GM23338 (cell line): ENCODE data around the gene PACS1. TPM values are rescaled to one million over a fixed set of nuclear protein-coding genes. Genes with fewer than 3 reads are reported as not detected.

ENCODE experiments used
- ATAC-seq: fragments of 200-7000 bp; cut with Tn5 transposase; 3 replicates; pipeline ENCODE4 v1.9.1; 2020
- DNase-seq: peaks from one replicate; pipeline ENCODE4 v3.0.0-alpha.2; 2015; ENCODE audit warnings: low spot score
- H2AFZ ChIP-seq: fragments of 200-600 bp; sonication (generic); 2 replicates; pipeline ENCODE4 v1.8.0; 2016; ENCODE audit warnings: antibody characterized with exemption, mild to moderate bottlenecking, moderate library complexity
- H3F3A ChIP-seq: fragments of 200-600 bp; sonication (generic); replicated peaks from 2 replicates; pipeline ENCODE4 v1.8.0; 2017; ENCODE audit warnings: antibody characterized with exemption, mixed run types, low read depth
- H3K27ac ChIP-seq: fragments of 200-600 bp; sonication (generic); 2 replicates; pipeline ENCODE4 v1.6.1; 2016; ENCODE audit warnings: low read depth
- H3K27me3 ChIP-seq: fragments of 200-600 bp; sonication (generic); 2 replicates; pipeline ENCODE4 v1.8.0; 2016; ENCODE audit warnings: mild to moderate bottlenecking, mixed run types, moderate library complexity; ENCODE audit not compliant: insufficient read depth
- H3K36me3 ChIP-seq: fragments of 200-600 bp; sonication (generic); 2 replicates; pipeline ENCODE4 v1.8.0; 2016; ENCODE audit warnings: mild to moderate bottlenecking; ENCODE audit not compliant: insufficient read depth
- H3K4me1 ChIP-seq: fragments of 200-600 bp; sonication (generic); 2 replicates; pipeline ENCODE4 v1.8.0; 2016; ENCODE audit warnings: mild to moderate bottlenecking, moderate library complexity; ENCODE audit not compliant: insufficient read depth
- H3K4me2 ChIP-seq: fragments of 200-600 bp; sonication (generic); 2 replicates; pipeline ENCODE4 v1.7.1; 2017; ENCODE audit warnings: mixed run types
- H3K4me3 ChIP-seq: fragments of 200-600 bp; sonication (generic); 2 replicates; pipeline ENCODE4 v1.6.1; 2016; ENCODE audit warnings: mixed run types
- H3K79me2 ChIP-seq: fragments of 200-600 bp; sonication (generic); replicated peaks from 2 replicates; pipeline ENCODE4 v1.8.0; 2017; ENCODE audit warnings: mild to moderate bottlenecking; ENCODE audit not compliant: insufficient read depth
- H3K9me2 ChIP-seq: fragments of 200-600 bp; sonication (generic); 2 replicates; pipeline ENCODE4 v1.8.0; 2017; ENCODE audit not compliant: insufficient read depth
- H4K20me1 ChIP-seq: fragments of 200-600 bp; sonication (generic); replicated peaks from 2 replicates; pipeline ENCODE4 v1.8.0; 2017; ENCODE audit warnings: mild to moderate bottlenecking; ENCODE audit not compliant: insufficient read depth
- H3K27ac Mint-ChIP-seq: 2 replicates; pipeline ENCODE4 v1.8.0; 2020; ENCODE audit warnings: inconsistent platforms, mild to moderate bottlenecking, moderate library complexity, mixed read lengths
- H3K27me3 Mint-ChIP-seq: 3 replicates; pipeline ENCODE4 v1.8.0; 2022; ENCODE audit warnings: low read depth, mild to moderate bottlenecking, moderate library complexity, mixed read lengths, inconsistent platforms; ENCODE audit not compliant: insufficient read depth, poor library complexity
- H3K36me3 Mint-ChIP-seq: 3 replicates; pipeline ENCODE4 v1.8.0; 2021; ENCODE audit warnings: low read depth, mild to moderate bottlenecking, inconsistent platforms, moderate library complexity, mixed read lengths
- H3K4me1 Mint-ChIP-seq: 3 replicates; pipeline ENCODE4 v1.8.0; 2020; ENCODE audit warnings: mild to moderate bottlenecking, inconsistent platforms, mixed read lengths
- H3K4me3 Mint-ChIP-seq: 3 replicates; pipeline ENCODE4 v1.8.0; 2021; ENCODE audit warnings: moderate library complexity, mild to moderate bottlenecking, inconsistent platforms, mixed read lengths
- H3K9me3 Mint-ChIP-seq: 3 replicates; pipeline ENCODE4 v1.8.0; 2020; ENCODE audit warnings: moderate library complexity, mild to moderate bottlenecking, inconsistent platforms, mixed read lengths
- CREB1 ChIP-seq: fragments of 250-450 bp; sonication (Bioruptor Pico); IDR thresholded peaks from 2 replicates; pipeline ENCODE4 v1.5.0; 2020; ENCODE audit warnings: low read depth, mild to moderate bottlenecking, moderate library complexity
- CTCF ChIP-seq, 2 experiments: fragments of 200-600 bp in 1 of 2; sonication (generic) in 1 of 2; conservative IDR thresholded peaks; 2 replicates each; pipeline versions ENCODE4 v1.5.1 to v1.6.1; 2016 to 2017; ENCODE audit warnings: antibody characterized with exemption in 2 of 2, low read depth in 2 of 2, mild to moderate bottlenecking in 2 of 2, moderate library complexity in 1 of 2
- EZH2 ChIP-seq: fragments of 200-600 bp; sonication (generic); IDR thresholded peaks from one replicate; pipeline ENCODE4 v1.8.0; 2017; ENCODE audit warnings: antibody characterized with exemption, mild to moderate bottlenecking, low read depth; ENCODE audit not compliant: unreplicated experiment
- EZH2phosphoT487 ChIP-seq: fragments of 200-600 bp; sonication (generic); IDR thresholded peaks from one replicate; pipeline ENCODE4 v1.8.1; 2018; ENCODE audit warnings: antibody characterized with exemption; ENCODE audit not compliant: unreplicated experiment
- JUNB ChIP-seq: IDR thresholded peaks from one replicate; pipeline ENCODE4 v1.6.1; 2016; ENCODE audit warnings: antibody characterized with exemption; ENCODE audit not compliant: unreplicated experiment
- POLR2AphosphoS5 ChIP-seq: IDR thresholded peaks from 2 replicates; pipeline ENCODE4 v1.6.1; 2016; ENCODE audit warnings: antibody characterized with exemption, low read depth
- ZNF114 ChIP-seq: fragments of 250-450 bp; sonication (Bioruptor Pico); IDR thresholded peaks from 2 replicates; pipeline ENCODE4 v1.5.0; 2020; ENCODE audit warnings: mild to moderate bottlenecking, moderate library complexity
- ZNF331 ChIP-seq: fragments of 250-450 bp; sonication (Bioruptor Pico); IDR thresholded peaks from 2 replicates; pipeline ENCODE4 v1.5.0; 2020; ENCODE audit warnings: low read depth, mild to moderate bottlenecking, moderate library complexity
- polyA plus RNA-seq: library from polyadenylated mRNA; unstranded; fragments of >200 nt; fragmentation: Nextera tagmentation; extraction: Ambion mirVana; gene quantifications from 2 replicates; pipeline ENCODE4 v1.2.1, GENCODE V29; 2016
- total RNA-seq: library from RNA; depleted of rRNA; stranded (reverse); fragments of >200 nt; shearing (Covaris generic); gene quantifications from 2 replicates; pipeline ENCODE4 v1.2.3, GENCODE V29; 2014
- TF ChIP-seq, protein P1 (sequence below): IDR thresholded peaks from one replicate; pipeline ENCODE4 v1.6.1; 2018; ENCODE audit warnings: antibody characterized with exemption; ENCODE audit not compliant: unreplicated experiment
- TF ChIP-seq, protein P2 (sequence below): fragments of 250-450 bp; sonication (Bioruptor Pico); IDR thresholded peaks from 2 replicates; pipeline ENCODE4 v1.5.0; 2020; ENCODE audit warnings: mild to moderate bottlenecking, moderate library complexity

Gene PACS1
- total and polyA plus RNA-seq, 2 experiments from 2014 or later, result 8.0 to 37.5 TPM

DNA sequence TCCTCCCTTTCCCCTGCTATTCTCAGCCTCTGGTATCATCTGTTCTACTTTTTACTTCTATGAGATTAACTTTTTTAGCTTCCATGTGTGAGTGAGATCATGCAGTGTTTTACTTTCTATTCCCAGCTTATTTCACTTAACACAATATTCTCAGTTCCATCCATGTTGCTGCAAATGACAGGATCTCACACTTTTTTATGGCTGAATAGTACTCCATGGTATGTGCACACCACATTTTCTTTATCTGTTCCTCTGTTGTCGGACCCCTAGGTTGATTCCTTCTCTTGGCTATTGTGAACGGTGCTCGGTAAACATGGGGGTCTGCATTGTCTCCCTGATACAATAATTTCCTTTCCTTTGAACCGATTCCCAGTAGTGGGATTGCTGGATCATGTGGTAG is 117.4 kb downstream of the PACS1 start:
- Histone ChIP-seq H3K9me2 (no peaks in the 10 kb centered on the region), H3K27me3 (no peaks in the 10 kb centered on the region), H3K4me3 (no peak overlapping the region), H2AFZ (no peak overlapping the region), H3K27ac (no peak overlapping the region), H3K4me2 (no peak overlapping the region), H4K20me1 (peaks cover 14% of the 10 kb centered on the region; the same call in 1 of the 2 replicates), H3K79me2 (peaks cover 4% of the 10 kb centered on the region; the same call in 1 of the 2 replicates), H3K4me1 (no peaks in the 10 kb centered on the region), H3F3A (no peaks in the 10 kb centered on the region), H3K36me3 (no peaks in the 10 kb centered on the region)
- Mint-ChIP-seq H3K4me3 (no peak overlapping the region), H3K4me1 (peaks cover 5% of the 10 kb centered on the region), H3K27me3 (peaks cover 5% of the 10 kb centered on the region), H3K27ac (no peak overlapping the region), H3K36me3 (no peaks in the 10 kb centered on the region; the same call in 1 of the 3 replicates), H3K9me3 (no peaks in the 10 kb centered on the region)
- DNase-seq, result no peak
- TF ChIP-seq EZH2 (no peak), ZNF331 (CRISPR knock-in tag) (no peak), JUNB (no peak), POLR2AphosphoS5 (no peak), EZH2phosphoT487 (no peak)
- TF ChIP-seq, protein P1, sequence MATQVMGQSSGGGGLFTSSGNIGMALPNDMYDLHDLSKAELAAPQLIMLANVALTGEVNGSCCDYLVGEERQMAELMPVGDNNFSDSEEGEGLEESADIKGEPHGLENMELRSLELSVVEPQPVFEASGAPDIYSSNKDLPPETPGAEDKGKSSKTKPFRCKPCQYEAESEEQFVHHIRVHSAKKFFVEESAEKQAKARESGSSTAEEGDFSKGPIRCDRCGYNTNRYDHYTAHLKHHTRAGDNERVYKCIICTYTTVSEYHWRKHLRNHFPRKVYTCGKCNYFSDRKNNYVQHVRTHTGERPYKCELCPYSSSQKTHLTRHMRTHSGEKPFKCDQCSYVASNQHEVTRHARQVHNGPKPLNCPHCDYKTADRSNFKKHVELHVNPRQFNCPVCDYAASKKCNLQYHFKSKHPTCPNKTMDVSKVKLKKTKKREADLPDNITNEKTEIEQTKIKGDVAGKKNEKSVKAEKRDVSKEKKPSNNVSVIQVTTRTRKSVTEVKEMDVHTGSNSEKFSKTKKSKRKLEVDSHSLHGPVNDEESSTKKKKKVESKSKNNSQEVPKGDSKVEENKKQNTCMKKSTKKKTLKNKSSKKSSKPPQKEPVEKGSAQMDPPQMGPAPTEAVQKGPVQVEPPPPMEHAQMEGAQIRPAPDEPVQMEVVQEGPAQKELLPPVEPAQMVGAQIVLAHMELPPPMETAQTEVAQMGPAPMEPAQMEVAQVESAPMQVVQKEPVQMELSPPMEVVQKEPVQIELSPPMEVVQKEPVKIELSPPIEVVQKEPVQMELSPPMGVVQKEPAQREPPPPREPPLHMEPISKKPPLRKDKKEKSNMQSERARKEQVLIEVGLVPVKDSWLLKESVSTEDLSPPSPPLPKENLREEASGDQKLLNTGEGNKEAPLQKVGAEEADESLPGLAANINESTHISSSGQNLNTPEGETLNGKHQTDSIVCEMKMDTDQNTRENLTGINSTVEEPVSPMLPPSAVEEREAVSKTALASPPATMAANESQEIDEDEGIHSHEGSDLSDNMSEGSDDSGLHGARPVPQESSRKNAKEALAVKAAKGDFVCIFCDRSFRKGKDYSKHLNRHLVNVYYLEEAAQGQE, result no peak
- ATAC-seq, result no peak

DNA sequence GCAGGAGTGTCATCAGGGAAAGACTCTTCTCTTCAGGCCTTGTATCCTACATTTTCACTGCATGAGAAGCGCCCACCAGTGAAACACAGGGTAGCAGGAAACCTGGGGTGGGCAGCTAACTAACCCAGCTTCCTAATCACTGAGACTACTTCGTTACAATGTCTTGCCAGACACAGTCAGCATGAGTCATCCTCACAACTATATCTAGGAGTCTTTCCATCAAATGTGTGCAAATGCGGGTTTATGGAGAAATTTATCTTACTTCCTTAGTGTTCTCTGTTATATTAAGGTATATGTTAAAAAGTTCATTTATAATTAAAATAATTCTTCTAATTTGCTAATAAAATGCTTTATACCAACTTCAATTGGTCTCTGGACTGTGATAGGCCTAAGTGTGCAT is 118.5 kb downstream of the PACS1 start:
- Histone ChIP-seq H2AFZ (no peak overlapping the region), H3K27ac (no peak overlapping the region), H3K9me2 (no peaks in the 10 kb centered on the region), H3K36me3 (no peaks in the 10 kb centered on the region), H3K4me1 (no peaks in the 10 kb centered on the region), H4K20me1 (peaks cover 14% of the 10 kb centered on the region; the same call in 1 of the 2 replicates), H3K79me2 (peaks cover 4% of the 10 kb centered on the region; the same call in 1 of the 2 replicates), H3K4me2 (no peak overlapping the region), H3F3A (no peaks in the 10 kb centered on the region), H3K27me3 (no peaks in the 10 kb centered on the region), H3K4me3 (no peak overlapping the region)
- no peak for ATAC-seq
- Mint-ChIP-seq H3K4me1 (peaks cover 7% of the 10 kb centered on the region), H3K9me3 (no peaks in the 10 kb centered on the region), H3K4me3 (no peak overlapping the region), H3K27ac (no peak overlapping the region), H3K36me3 (no peaks in the 10 kb centered on the region; the same call in 1 of the 3 replicates), H3K27me3 (peaks cover 5% of the 10 kb centered on the region)
- no peak for DNase-seq
- TF ChIP-seq JUNB, result no peak
- TF ChIP-seq ZNF114 (CRISPR knock-in tag), result no peak
- no peak for TF ChIP-seq EZH2phosphoT487
- no peak for TF ChIP-seq CTCF (conservative IDR thresholded peaks at IDR 0.05; ENCODE audit: low read depth in 2 of 2)
- TF ChIP-seq, protein P2, sequence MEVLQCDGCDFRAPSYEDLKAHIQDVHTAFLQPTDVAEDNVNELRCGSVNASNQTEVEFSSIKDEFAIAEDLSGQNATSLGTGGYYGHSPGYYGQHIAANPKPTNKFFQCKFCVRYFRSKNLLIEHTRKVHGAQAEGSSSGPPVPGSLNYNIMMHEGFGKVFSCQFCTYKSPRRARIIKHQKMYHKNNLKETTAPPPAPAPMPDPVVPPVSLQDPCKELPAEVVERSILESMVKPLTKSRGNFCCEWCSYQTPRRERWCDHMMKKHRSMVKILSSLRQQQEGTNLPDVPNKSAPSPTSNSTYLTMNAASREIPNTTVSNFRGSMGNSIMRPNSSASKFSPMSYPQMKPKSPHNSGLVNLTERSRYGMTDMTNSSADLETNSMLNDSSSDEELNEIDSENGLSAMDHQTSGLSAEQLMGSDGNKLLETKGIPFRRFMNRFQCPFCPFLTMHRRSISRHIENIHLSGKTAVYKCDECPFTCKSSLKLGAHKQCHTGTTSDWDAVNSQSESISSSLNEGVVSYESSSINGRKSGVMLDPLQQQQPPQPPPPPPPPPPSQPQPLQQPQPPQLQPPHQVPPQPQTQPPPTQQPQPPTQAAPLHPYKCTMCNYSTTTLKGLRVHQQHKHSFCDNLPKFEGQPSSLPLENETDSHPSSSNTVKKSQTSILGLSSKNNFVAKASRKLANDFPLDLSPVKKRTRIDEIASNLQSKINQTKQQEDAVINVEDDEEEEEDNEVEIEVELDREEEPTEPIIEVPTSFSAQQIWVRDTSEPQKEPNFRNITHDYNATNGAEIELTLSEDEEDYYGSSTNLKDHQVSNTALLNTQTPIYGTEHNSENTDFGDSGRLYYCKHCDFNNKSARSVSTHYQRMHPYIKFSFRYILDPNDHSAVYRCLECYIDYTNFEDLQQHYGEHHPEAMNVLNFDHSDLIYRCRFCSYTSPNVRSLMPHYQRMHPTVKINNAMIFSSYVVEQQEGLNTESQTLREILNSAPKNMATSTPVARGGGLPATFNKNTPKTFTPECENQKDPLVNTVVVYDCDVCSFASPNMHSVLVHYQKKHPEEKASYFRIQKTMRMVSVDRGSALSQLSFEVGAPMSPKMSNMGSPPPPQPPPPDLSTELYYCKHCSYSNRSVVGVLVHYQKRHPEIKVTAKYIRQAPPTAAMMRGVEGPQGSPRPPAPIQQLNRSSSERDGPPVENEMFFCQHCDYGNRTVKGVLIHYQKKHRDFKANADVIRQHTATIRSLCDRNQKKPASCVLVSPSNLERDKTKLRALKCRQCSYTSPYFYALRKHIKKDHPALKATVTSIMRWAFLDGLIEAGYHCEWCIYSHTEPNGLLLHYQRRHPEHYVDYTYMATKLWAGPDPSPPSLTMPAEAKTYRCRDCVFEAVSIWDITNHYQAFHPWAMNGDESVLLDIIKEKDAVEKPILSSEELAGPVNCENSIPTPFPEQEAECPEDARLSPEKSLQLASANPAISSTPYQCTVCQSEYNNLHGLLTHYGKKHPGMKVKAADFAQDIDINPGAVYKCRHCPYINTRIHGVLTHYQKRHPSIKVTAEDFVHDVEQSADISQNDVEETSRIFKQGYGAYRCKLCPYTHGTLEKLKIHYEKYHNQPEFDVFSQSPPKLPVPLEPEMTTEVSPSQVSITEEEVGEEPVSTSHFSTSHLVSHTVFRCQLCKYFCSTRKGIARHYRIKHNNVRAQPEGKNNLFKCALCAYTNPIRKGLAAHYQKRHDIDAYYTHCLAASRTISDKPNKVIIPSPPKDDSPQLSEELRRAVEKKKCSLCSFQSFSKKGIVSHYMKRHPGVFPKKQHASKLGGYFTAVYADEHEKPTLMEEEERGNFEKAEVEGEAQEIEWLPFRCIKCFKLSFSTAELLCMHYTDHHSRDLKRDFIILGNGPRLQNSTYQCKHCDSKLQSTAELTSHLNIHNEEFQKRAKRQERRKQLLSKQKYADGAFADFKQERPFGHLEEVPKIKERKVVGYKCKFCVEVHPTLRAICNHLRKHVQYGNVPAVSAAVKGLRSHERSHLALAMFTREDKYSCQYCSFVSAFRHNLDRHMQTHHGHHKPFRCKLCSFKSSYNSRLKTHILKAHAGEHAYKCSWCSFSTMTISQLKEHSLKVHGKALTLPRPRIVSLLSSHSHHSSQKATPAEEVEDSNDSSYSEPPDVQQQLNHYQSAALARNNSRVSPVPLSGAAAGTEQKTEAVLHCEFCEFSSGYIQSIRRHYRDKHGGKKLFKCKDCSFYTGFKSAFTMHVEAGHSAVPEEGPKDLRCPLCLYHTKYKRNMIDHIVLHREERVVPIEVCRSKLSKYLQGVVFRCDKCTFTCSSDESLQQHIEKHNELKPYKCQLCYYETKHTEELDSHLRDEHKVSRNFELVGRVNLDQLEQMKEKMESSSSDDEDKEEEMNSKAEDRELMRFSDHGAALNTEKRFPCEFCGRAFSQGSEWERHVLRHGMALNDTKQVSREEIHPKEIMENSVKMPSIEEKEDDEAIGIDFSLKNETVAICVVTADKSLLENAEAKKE (CRISPR knock-in tag), result no peak
- no peak for TF ChIP-seq EZH2
- no peak for TF ChIP-seq CREB1 (CRISPR knock-in tag)
- no peak for TF ChIP-seq POLR2AphosphoS5
